ENCODE data around the gene SRPX.

GRCh38 chrX:38206542-38206941 lies 14.1 kb downstream of the SRPX start:
- no peak for TF ChIP-seq CTCF (IDR thresholded peaks at IDR 0.05; ENCODE audit: insufficient read depth, low read length, poor library complexity, severe bottlenecking)
- no peak for TF ChIP-seq EZH2phosphoT487 (conservative IDR thresholded peaks at IDR 0.05; ENCODE audit: low read length)
